K562 (cell line): Measurements from ENCODE around the gene NAA10. TPM values are rescaled to one million over a fixed set of nuclear protein-coding genes. Genes with fewer than 3 reads are reported as not detected.

Experiments
- ATAC-seq: fragments of 200-7000 bp; cut with Tn5 transposase; 3 replicates; pipeline ENCODE4 v1.9.1; 2020; ENCODE audit warnings: moderate library complexity
- BruUV-seq: library from RNA; stranded (reverse); fragments of 400-500 nt; replicated peaks from 2 replicates; lab custom pipeline; 2021; lab: Mats Ljungman, UMichigan
- CTCF ChIA-PET: fragments of 300-600 bp; formaldehyde crosslinking; extraction: SDS; loops from one replicate; lab custom pipeline; 2021; ENCODE audit warnings: low intra/inter-chr PET ratio; lab: Yijun Ruan, JAX
- POLR2A ChIA-PET: fragments of 300-600, 350-650 bp; sonication (Branson Sonifier 250); formaldehyde crosslinking; extraction: SDS; loops from one replicate; lab custom pipeline; 2021; ENCODE audit warnings: antibody characterized with exemption, inconsistent platforms; lab: Yijun Ruan, JAX
- DNase-seq, 4 experiments: peaks; one replicate each; pipeline versions ENCODE4 v3.0.0 to v3.0.0-alpha.2; 2011 to 2018; ENCODE audit warnings: low spot score in 3 of 4, mixed read lengths in 3 of 4; ENCODE audit errors: extremely low read depth in 1 of 4
- FAIRE-seq: peaks from 2 replicates; lab custom pipeline; 2011; peaks lifted over from hg19 to GRCh38; lab: Jason Lieb, UNC
- H2AFZ ChIP-seq: 2 replicates; pipeline ENCODE4 v1.6.0; 2011; ENCODE audit warnings: low read depth, low read length, control low read depth, inconsistent platforms
- H3K27ac ChIP-seq: fragments of 200-600 bp; 3 replicates; pipeline ENCODE4 v1.8.0; 2011; ENCODE audit warnings: low read depth, mild to moderate bottlenecking, control low read depth, inconsistent platforms, low read length, moderate library complexity, mixed read lengths; ENCODE audit errors: extremely low read depth
- H3K27me3 ChIP-seq, 2 experiments: fragments of 300-600 bp in 1 of 2; 2 replicates in 1 of 2; 3 replicates in 1 of 2; pipeline versions ENCODE4 v1.6.0 to v1.8.0; 2011; ENCODE audit warnings: inconsistent platforms in 2 of 2, low read length in 2 of 2, mild to moderate bottlenecking in 1 of 2, mixed read lengths in 1 of 2, moderate library complexity in 1 of 2; ENCODE audit not compliant: control insufficient read depth in 2 of 2, insufficient read depth in 2 of 2
- H3K36me3 ChIP-seq: fragments of 300-600 bp; 3 replicates; pipeline ENCODE4 v1.8.0; 2011; ENCODE audit warnings: mild to moderate bottlenecking, low read length, inconsistent platforms; ENCODE audit not compliant: control insufficient read depth, insufficient read depth
- H3K4me1 ChIP-seq, 2 experiments: fragments of 200-600 bp in 1 of 2; replicated peaks in 1 of 2; 2 replicates in 1 of 2; 3 replicates in 1 of 2; pipeline versions ENCODE4 v1.5.1 to v1.8.0; 2011; ENCODE audit warnings: inconsistent platforms in 2 of 2, low read length in 2 of 2, mild to moderate bottlenecking in 1 of 2, mixed read lengths in 1 of 2, moderate library complexity in 1 of 2; ENCODE audit not compliant: control insufficient read depth in 2 of 2, insufficient read depth in 2 of 2
- H3K4me2 ChIP-seq: 2 replicates; pipeline ENCODE4 v1.6.1; 2011; ENCODE audit warnings: low read length, control low read depth, inconsistent platforms, mixed read lengths; ENCODE audit not compliant: insufficient read depth
- H3K4me3 ChIP-seq: fragments of 200-600 bp; sonication (generic), shearing (Covaris generic); 2 replicates; pipeline ENCODE4 v1.5.1; 2016; ENCODE audit warnings: control low read depth, inconsistent platforms
- H3K79me2 ChIP-seq: fragments of 200-600 bp; 3 replicates; pipeline ENCODE4 v1.8.0; 2011; ENCODE audit warnings: low read length, inconsistent platforms; ENCODE audit not compliant: control insufficient read depth, insufficient read depth
- H3K9ac ChIP-seq, 2 experiments: 2 replicates each; pipeline versions ENCODE4 v1.6.0 to v1.6.1; 2011; ENCODE audit warnings: low read depth in 2 of 2, low read length in 2 of 2, control low read depth in 1 of 2, inconsistent platforms in 1 of 2, mild to moderate bottlenecking in 1 of 2, mixed read lengths in 1 of 2; ENCODE audit not compliant: insufficient read depth in 1 of 2
- H3K9me1 ChIP-seq: one replicate; pipeline ENCODE4 v1.6.0; 2011; ENCODE audit warnings: inconsistent platforms, mild to moderate bottlenecking, low read length, moderate library complexity; ENCODE audit not compliant: control insufficient read depth, insufficient read depth
- H3K9me3 ChIP-seq: replicated peaks from 2 replicates; pipeline ENCODE4 v1.5.1; 2011; ENCODE audit warnings: low read depth, low read length, inconsistent platforms; ENCODE audit not compliant: control insufficient read depth, insufficient read depth
- H4K20me1 ChIP-seq: replicated peaks from 2 replicates; pipeline ENCODE4 v1.6.1; 2011; ENCODE audit warnings: low read length, inconsistent platforms, mixed read lengths; ENCODE audit not compliant: control insufficient read depth, insufficient read depth
- DIDO1 ChIP-seq: fragments of 450-650 bp; IDR thresholded peaks from 2 replicates; pipeline ENCODE4 v1.6.1; 2016; ENCODE audit warnings: low read depth, missing biosample characterization, missing genetic modification characterization
- GATA2 ChIP-seq: sonication (generic); formaldehyde crosslinking; IDR thresholded peaks from 2 replicates; pipeline ENCODE4 v1.4.0; 2020; ENCODE audit warnings: mild to moderate bottlenecking, missing genetic modification reagents
- POLR2G ChIP-seq: fragments of 200-400 bp; formaldehyde crosslinking; IDR thresholded peaks from 2 replicates; pipeline ENCODE4 v1.6.1; 2017; ENCODE audit warnings: low read depth, mild to moderate bottlenecking, antibody characterized with exemption, low read length, moderate library complexity
- ZNF146 ChIP-seq: IDR thresholded peaks from one replicate; pipeline ENCODE4 v1.6.1; 2018; ENCODE audit warnings: missing compliant biosample characterization; ENCODE audit not compliant: unreplicated experiment
- WGBS: fragments of 100-300 bp; shearing (Covaris generic); methylation state at CpG from one replicate; pipeline ENCODE4 v1.1.6; 2016; ENCODE audit warnings: low coverage, mixed read lengths; ENCODE audit not compliant: insufficient coverage; ENCODE audit errors: missing lambda C conversion rate; 5-methylcytosine and 5-hydroxymethylcytosine counted together
- in situ Hi-C: fragments of 300-500 bp; cut with MboI; formaldehyde crosslinking; loops from 4 replicates; pipeline ENCODE4 v1.15.0; 2018; ENCODE audit warnings: inconsistent platforms, mixed read lengths
- intact Hi-C: fragments of 100-400 bp; cut with micrococcal nuclease; formaldehyde crosslinking; loops from 2 replicates; pipeline ENCODE4 v1.14.2; 2022
- polyA plus RNA-seq, 8 experiments: library from polyadenylated mRNA; depleted of rRNA in 4 of 8; stranded (reverse) in 5 of 8; unstranded in 3 of 8; fragments of >200 nt; fragmentation: Nextera tagmentation in 2 of 8; fragmentation: Illumina TruSeq in 1 of 8; extraction: Ambion mirVana in 2 of 8; extraction: Trizol in 1 of 8; gene quantifications; 2 replicates each; pipeline versions ENCODE4 v1.2.1 to v1.2.3, GENCODE V29; 2011 to 2014; ENCODE audit warnings: inconsistent platforms in 1 of 8, missing spikeins in 1 of 8
- total RNA-seq, 7 experiments: library from RNA; depleted of rRNA in 6 of 7; stranded (reverse); fragments of >200 nt in 6 of 7; fragmentation: Illumina TruSeq in 2 of 7; extraction: Trizol in 2 of 7; gene quantifications; 2 replicates each; pipeline versions ENCODE4 v1.2.1 to v1.2.3, GENCODE V29; 2011 to 2021; ENCODE audit warnings: low replicate concordance in 1 of 7
- TF ChIP-seq, protein P1 (sequence below): sonication (generic); formaldehyde crosslinking; IDR thresholded peaks from 2 replicates; pipeline ENCODE4 v1.8.1; 2023; ENCODE audit warnings: mild to moderate bottlenecking, missing genetic modification reagents
- TF ChIP-seq, protein P2 (sequence below): fragments of 450-650 bp; formaldehyde crosslinking; conservative IDR thresholded peaks from 2 replicates; pipeline ENCODE4 v1.4.0; 2022; ENCODE audit warnings: mild to moderate bottlenecking, missing genetic modification characterization
- TF ChIP-seq, protein P3 (sequence below): fragments of 450-650 bp; formaldehyde crosslinking; IDR thresholded peaks from 2 replicates; pipeline ENCODE4 v1.4.0; 2020; ENCODE audit warnings: mild to moderate bottlenecking, moderate library complexity

The NAA10 gene
- total and polyA plus RNA-seq, 9 of the 15 experiments (the other 6 are each of a cell fraction or from before 2014, with no cell fraction given) = 11.1 to 250 (median 134) TPM

DNA sequence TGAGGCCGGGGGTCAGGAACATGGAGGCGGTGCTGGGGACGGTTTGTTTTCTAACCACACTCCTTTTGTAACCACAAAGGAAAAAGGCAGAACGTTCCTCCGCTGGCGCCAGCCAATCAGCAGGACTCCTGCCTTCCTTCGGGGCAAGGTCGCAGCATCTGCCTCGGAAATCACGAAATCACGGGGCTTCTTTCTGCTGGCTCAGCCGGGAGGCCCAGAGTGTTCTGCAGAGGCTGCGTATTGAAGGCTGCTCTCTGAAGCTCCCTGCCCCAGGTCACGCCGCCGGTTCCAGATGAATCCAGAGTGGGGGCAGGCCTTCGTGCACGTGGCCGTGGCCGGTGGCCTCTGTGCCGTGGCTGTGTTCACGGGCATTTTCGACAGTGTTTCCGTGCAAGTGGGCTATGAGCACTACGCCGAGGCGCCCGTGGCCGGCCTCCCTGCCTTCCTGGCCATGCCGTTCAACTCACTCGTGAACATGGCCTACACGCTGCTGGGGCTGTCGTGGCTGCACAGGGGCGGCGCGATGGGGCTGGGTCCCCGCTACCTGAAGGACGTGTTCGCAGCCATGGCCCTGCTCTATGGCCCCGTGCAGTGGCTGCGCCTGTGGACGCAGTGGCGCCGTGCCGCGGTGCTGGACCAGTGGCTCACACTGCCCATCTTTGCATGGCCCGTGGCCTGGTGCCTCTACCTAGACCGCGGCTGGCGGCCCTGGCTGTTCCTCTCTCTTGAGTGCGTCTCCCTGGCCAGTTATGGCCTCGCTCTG lies 47.1 kb upstream of the NAA10 start:
- CTCF ChIA-PET = no interaction called here
- intact Hi-C loops = no loop called here
- Histone ChIP-seq H3K27ac (no peak overlapping the region), H3K9me3 (no peaks in the 10 kb centered on the region), H3K36me3 (no peaks in the 10 kb centered on the region), H3K4me2 (no peak overlapping the region), H3K4me3 (no peak overlapping the region), H3K9ac (peak overlapping the region in 1 of 2 experiments; percentile 35; a peak in 2 of 4 replicates), H3K9me1 (peaks cover 1% of the 10 kb centered on the region), H4K20me1 (no peaks in the 10 kb centered on the region), H3K4me1 (peaks cover 13 to 38% of the 10 kb centered on the region in 2 experiments), H3K27me3 (no peaks in the 10 kb centered on the region), H2AFZ (no peak overlapping the region), H3K79me2 (no peaks in the 10 kb centered on the region)
- in situ Hi-C loops = no loop called here
- FAIRE-seq (no peak), DNase-seq (no peak), ATAC-seq (no peak)
- POLR2A ChIA-PET = interaction anchor here (2.5 kb wide), 1 partner anchor 10 kb away, joined by 16 read pairs; the partner anchor contains the start of genes HCFC1 and TMEM187
- WGBS = 97% methylated on average over 14 of the region's 52 CpGs
- TF ChIP-seq POLR2G (0 out of 2 replicates have a peak, but pooled peaks have one; percentile 26), ZNF146 (CRISPR knock-in tag) (no peak), GATA2 (CRISPR knock-in tag) (no peak), DIDO1 (tag) (no peak)
- TF ChIP-seq, protein P1, sequence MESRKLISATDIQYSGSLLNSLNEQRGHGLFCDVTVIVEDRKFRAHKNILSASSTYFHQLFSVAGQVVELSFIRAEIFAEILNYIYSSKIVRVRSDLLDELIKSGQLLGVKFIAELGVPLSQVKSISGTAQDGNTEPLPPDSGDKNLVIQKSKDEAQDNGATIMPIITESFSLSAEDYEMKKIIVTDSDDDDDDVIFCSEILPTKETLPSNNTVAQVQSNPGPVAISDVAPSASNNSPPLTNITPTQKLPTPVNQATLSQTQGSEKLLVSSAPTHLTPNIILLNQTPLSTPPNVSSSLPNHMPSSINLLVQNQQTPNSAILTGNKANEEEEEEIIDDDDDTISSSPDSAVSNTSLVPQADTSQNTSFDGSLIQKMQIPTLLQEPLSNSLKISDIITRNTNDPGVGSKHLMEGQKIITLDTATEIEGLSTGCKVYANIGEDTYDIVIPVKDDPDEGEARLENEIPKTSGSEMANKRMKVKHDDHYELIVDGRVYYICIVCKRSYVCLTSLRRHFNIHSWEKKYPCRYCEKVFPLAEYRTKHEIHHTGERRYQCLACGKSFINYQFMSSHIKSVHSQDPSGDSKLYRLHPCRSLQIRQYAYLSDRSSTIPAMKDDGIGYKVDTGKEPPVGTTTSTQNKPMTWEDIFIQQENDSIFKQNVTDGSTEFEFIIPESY = peak; percentile 85
- TF ChIP-seq, protein P2, sequence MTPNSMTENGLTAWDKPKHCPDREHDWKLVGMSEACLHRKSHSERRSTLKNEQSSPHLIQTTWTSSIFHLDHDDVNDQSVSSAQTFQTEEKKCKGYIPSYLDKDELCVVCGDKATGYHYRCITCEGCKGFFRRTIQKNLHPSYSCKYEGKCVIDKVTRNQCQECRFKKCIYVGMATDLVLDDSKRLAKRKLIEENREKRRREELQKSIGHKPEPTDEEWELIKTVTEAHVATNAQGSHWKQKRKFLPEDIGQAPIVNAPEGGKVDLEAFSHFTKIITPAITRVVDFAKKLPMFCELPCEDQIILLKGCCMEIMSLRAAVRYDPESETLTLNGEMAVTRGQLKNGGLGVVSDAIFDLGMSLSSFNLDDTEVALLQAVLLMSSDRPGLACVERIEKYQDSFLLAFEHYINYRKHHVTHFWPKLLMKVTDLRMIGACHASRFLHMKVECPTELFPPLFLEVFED (CRISPR knock-in tag) = no peak
- TF ChIP-seq, protein P3, sequence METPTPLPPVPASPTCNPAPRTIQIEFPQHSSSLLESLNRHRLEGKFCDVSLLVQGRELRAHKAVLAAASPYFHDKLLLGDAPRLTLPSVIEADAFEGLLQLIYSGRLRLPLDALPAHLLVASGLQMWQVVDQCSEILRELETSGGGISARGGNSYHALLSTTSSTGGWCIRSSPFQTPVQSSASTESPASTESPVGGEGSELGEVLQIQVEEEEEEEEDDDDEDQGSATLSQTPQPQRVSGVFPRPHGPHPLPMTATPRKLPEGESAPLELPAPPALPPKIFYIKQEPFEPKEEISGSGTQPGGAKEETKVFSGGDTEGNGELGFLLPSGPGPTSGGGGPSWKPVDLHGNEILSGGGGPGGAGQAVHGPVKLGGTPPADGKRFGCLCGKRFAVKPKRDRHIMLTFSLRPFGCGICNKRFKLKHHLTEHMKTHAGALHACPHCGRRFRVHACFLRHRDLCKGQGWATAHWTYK (CRISPR knock-in tag) = peak; percentile 83; the same call in 1 of the 2 replicates
- no TSS peak for BruUV-seq
